Mesendoderm (in vitro differentiated cells): ENCODE results near the gene ATP8A2.

Experiments used
- DNase-seq: peaks from one replicate; pipeline ENCODE4 v3.0.0; 2013
- H2AK5ac ChIP-seq: 2 replicates; pipeline ENCODE4 v1.6.1; 2013; ENCODE audit warnings: low read length, inconsistent platforms
- H2BK120ac ChIP-seq: 2 replicates; pipeline ENCODE4 v1.6.1; 2013; ENCODE audit warnings: low read depth, mild to moderate bottlenecking, low read length, moderate library complexity, mixed read lengths
- H2BK15ac ChIP-seq: replicated peaks from 2 replicates; pipeline ENCODE4 v1.6.1; 2013; ENCODE audit warnings: low read depth, mild to moderate bottlenecking, moderate library complexity
- H2BK5ac ChIP-seq: 2 replicates; pipeline ENCODE4 v1.6.1; 2013; ENCODE audit warnings: low read length, inconsistent platforms
- H3K18ac ChIP-seq: 2 replicates; pipeline ENCODE4 v1.6.1; 2013; ENCODE audit warnings: mild to moderate bottlenecking, low read length, mixed read lengths
- H3K23ac ChIP-seq: one replicate; pipeline ENCODE4 v1.6.1; 2013; ENCODE audit warnings: low read length
- H3K27ac ChIP-seq: 2 replicates; pipeline ENCODE4 v1.5.1; 2013; ENCODE audit warnings: low read depth, mild to moderate bottlenecking, inconsistent platforms, low read length, moderate library complexity
- H3K27me3 ChIP-seq: 2 replicates; pipeline ENCODE4 v1.6.1; 2013; ENCODE audit warnings: low read length, control low read depth, mild to moderate bottlenecking, inconsistent platforms; ENCODE audit not compliant: insufficient read depth, poor library complexity
- H3K36me3 ChIP-seq: 2 replicates; pipeline ENCODE4 v1.6.1; 2013; ENCODE audit warnings: low read length, inconsistent platforms; ENCODE audit not compliant: control insufficient read depth, insufficient read depth
- H3K4ac ChIP-seq: one replicate; pipeline ENCODE4 v1.6.1; 2013; ENCODE audit warnings: low read depth, mild to moderate bottlenecking, low read length, moderate library complexity
- H3K4me1 ChIP-seq: 2 replicates; pipeline ENCODE4 v1.6.1; 2013; ENCODE audit warnings: low read depth, low read length, inconsistent platforms; ENCODE audit not compliant: control insufficient read depth
- H3K4me2 ChIP-seq: 2 replicates; pipeline ENCODE4 v1.6.1; 2013; ENCODE audit warnings: low read length
- H3K4me3 ChIP-seq: 2 replicates; pipeline ENCODE4 v1.5.1; 2013; ENCODE audit warnings: mild to moderate bottlenecking, low read length
- H3K56ac ChIP-seq: one replicate; pipeline ENCODE4 v1.6.1; 2013; ENCODE audit warnings: low read length
- H3K79me1 ChIP-seq: 2 replicates; pipeline ENCODE4 v1.6.1; 2013; ENCODE audit warnings: low read length, inconsistent platforms
- H3K79me2 ChIP-seq: 2 replicates; pipeline ENCODE4 v1.6.1; 2013; ENCODE audit warnings: mild to moderate bottlenecking, low read length; ENCODE audit not compliant: control insufficient read depth, insufficient read depth
- H3K9ac ChIP-seq: 2 replicates; pipeline ENCODE4 v1.6.1; 2013; ENCODE audit warnings: low read length, inconsistent platforms
- H4K5ac ChIP-seq: one replicate; pipeline ENCODE4 v1.6.1; 2013; ENCODE audit warnings: low read length
- H4K8ac ChIP-seq: one replicate; pipeline ENCODE4 v1.6.1; 2013; ENCODE audit warnings: low read depth, mild to moderate bottlenecking, control low read depth, low read length, moderate library complexity
- WGBS: extraction: QIAGEN DNeasy Blood & Tissue Kit; methylation state at CpG from one replicate; pipeline ENCODE4 v1.1.7; 2013; ENCODE audit warnings: low lambda C conversion rate, missing lambda C conversion rate; ENCODE audit not compliant: insufficient coverage; ENCODE audit errors: extremely low coverage; 5-methylcytosine and 5-hydroxymethylcytosine counted together

ATP8A2 gene

DNA sequence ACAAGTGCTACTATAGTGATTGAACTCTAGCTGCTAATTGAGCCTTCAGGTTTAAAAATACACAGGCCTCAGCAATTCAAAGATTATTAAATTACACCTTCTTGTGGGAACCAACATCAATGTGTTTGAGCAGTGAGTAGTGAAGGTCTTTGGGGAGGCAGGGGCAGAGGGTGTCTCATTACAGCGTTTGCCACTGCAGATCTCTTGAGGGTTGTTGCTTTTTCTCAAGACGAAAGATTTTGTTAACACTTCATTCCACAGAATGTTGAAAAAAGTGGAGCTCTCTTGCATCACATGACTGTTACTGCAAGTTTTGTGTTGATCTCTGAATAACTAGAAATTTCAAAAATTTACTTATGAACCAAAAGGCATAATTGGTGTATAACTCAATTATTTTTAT is 253.6 kb downstream of the ATP8A2 start:
- H3K18ac ChIP-seq = no peak overlapping the region
- H3K56ac ChIP-seq = no peak overlapping the region
- H3K27me3 ChIP-seq = no peaks in the 10 kb centered on the region
- no peak overlapping the region for H2BK15ac ChIP-seq
- H2BK5ac ChIP-seq = no peak overlapping the region
- H3K36me3 ChIP-seq = no peaks in the 10 kb centered on the region
- H3K9ac ChIP-seq = no peak overlapping the region
- no CpG with 5 or more reads among the region's 2 CpGs for WGBS
- H3K4me2 ChIP-seq = no peak overlapping the region
- H2BK120ac ChIP-seq = no peak overlapping the region
- no peaks in the 10 kb centered on the region for H3K79me2 ChIP-seq
- H3K4me1 ChIP-seq = no peaks in the 10 kb centered on the region
- H3K23ac ChIP-seq = no peak overlapping the region
- no peak overlapping the region for H4K5ac ChIP-seq
- H3K79me1 ChIP-seq = no peaks in the 10 kb centered on the region
- H4K8ac ChIP-seq = no peak overlapping the region
- H3K4me3 ChIP-seq = no peak overlapping the region
- no peak for DNase-seq
- H3K4ac ChIP-seq = no peak overlapping the region
- H2AK5ac ChIP-seq = no peak overlapping the region
- no peak overlapping the region for H3K27ac ChIP-seq

DNA sequence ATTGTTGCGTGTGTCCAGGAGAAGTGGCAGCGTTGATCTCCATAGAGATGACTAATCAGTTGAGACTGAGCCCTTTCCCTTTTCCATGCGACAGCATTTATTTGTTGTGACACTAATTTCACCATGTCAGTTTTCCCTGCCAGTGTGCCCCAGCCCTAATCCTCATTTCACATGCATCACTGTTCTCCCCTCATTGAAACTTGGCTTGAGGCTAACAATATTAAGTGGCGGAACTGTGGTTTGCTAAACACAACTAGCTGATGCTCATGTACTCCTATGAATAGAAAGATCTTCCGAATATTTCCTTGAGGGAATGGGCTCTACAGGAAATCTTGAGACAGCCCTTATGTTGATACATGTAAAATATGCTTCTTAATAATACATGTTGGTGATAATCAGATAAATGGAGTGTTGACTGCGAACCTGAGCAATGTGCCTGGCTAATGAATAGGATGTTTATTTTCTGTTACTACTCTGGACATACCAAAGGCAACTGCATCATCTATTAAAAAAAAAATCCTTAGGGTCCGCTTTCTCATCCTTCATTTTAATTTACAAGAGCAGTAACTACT is 258.6 kb downstream of the ATP8A2 start:
- no peak overlapping the region for H2AK5ac ChIP-seq

DNA sequence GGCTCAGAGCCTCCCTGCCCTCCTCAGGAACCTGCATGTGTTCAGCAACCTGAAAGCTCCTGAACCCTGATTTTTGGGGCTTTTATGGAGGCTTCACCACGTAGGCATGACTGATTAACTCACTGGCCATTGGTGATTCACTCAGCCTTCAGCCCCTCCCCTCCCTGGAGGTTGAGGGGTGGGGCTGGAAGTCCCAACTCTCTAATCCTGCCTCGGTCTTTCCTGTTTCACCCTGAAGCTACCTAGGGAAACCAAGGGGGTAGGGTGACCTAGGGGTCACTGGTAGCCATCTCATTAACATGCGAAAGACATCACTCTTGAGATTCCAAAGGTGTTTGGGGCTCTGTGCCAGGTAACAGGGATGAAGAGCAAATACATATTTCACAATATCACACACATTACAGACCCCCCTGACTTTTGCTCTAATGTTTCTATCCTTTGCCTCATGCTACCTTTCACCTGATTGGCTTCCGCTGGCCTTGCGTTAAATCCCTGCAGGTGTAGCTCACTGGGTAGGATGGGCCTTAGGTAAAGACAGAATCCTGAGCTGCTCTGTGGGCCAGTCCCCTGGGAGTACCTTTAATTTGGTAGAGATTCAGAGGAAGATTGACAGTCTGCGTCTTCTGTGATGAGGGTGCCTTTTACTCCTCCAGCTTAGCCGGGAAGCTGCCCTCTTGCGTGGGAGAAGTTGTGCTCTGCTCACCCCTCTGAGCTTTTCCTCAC is 260.6 kb downstream of the ATP8A2 start:
- Histone ChIP-seq H2BK15ac (no peak overlapping the region), H3K27ac (no peak overlapping the region), H3K79me2 (no peaks in the 10 kb centered on the region), H3K4me2 (no peak overlapping the region), H3K56ac (no peak overlapping the region), H2AK5ac (no peak overlapping the region), H3K23ac (no peak overlapping the region), H3K36me3 (no peaks in the 10 kb centered on the region), H3K4me3 (no peak overlapping the region), H4K5ac (no peak overlapping the region), H3K18ac (no peak overlapping the region), H4K8ac (no peak overlapping the region), H3K4ac (no peak overlapping the region), H3K4me1 (no peaks in the 10 kb centered on the region), H3K27me3 (no peaks in the 10 kb centered on the region), H2BK120ac (no peak overlapping the region), H3K79me1 (no peaks in the 10 kb centered on the region), H3K9ac (no peak overlapping the region), H2BK5ac (no peak overlapping the region)
- peak; percentile 33 for DNase-seq
- WGBS = no CpG with 5 or more reads among the region's 8 CpGs

More for the DNA sequence above, 258.6 kb downstream of the ATP8A2 start:
- Histone ChIP-seq H3K36me3 (no peaks in the 10 kb centered on the region), H3K18ac (no peak overlapping the region), H2BK5ac (no peak overlapping the region), H3K27ac (no peak overlapping the region), H3K4ac (no peak overlapping the region), H4K5ac (no peak overlapping the region), H3K27me3 (no peaks in the 10 kb centered on the region), H2BK15ac (no peak overlapping the region), H3K23ac (no peak overlapping the region), H3K56ac (no peak overlapping the region), H2BK120ac (no peak overlapping the region), H3K4me2 (no peak overlapping the region), H3K9ac (no peak overlapping the region), H4K8ac (no peak overlapping the region), H3K79me1 (no peaks in the 10 kb centered on the region), H3K4me3 (no peak overlapping the region), H3K79me2 (no peaks in the 10 kb centered on the region), H3K4me1 (no peaks in the 10 kb centered on the region)
- DNase-seq = no peak
- WGBS = no CpG with 5 or more reads among the region's 7 CpGs

DNA sequence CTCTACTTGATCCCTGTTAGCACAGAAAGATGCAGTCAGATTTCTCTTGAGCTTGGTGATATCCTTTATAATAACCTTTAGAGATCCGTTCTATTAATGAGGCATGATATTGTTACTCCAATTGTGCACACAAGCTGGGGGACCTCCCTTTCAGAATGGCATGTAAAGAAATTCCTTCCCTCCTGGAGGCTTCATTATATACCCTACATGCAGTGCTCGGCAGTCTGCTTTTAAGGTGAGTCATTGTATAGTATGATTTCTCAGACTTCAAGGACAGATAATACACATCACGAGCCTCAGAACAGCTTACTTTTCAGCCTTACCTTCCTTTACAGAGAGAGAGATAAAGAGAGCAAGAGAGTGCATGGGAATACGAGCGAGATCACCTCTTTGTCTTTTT is 261.3 kb downstream of the ATP8A2 start:
- Histone ChIP-seq H3K18ac (no peak overlapping the region), H3K27me3 (no peaks in the 10 kb centered on the region), H2AK5ac (no peak overlapping the region), H3K27ac (no peak overlapping the region), H3K56ac (no peak overlapping the region), H2BK5ac (no peak overlapping the region), H3K4ac (no peak overlapping the region), H2BK120ac (no peak overlapping the region), H3K79me2 (no peaks in the 10 kb centered on the region), H3K79me1 (no peaks in the 10 kb centered on the region), H3K23ac (no peak overlapping the region), H3K4me2 (no peak overlapping the region), H3K9ac (no peak overlapping the region), H4K5ac (no peak overlapping the region), H2BK15ac (no peak overlapping the region), H3K36me3 (no peaks in the 10 kb centered on the region), H4K8ac (no peak overlapping the region), H3K4me1 (no peaks in the 10 kb centered on the region), H3K4me3 (no peak overlapping the region)
- peak; percentile 62 for DNase-seq
- no CpG with 5 or more reads among the region's 5 CpGs for WGBS

DNA sequence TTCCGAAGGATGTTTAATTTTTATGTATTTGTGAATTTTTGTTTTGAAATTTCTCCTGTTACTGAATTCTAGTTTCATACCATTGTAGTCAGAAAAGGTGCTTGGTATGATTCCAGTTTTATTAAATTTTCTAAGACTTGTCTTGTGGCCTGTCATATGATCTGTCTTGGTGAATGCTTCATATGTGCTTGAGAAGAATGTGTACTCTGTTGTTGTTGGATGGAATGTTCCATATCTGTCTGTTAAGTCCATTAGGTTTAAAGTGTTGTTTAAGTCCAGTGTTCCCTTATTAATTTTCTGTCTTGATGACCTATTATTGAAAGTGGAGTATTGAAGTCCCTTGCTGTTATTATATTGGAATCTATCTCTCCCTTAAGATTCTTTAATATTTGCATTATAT is 273.9 kb downstream of the ATP8A2 start:
- no peak overlapping the region for H3K27ac ChIP-seq
- H4K8ac ChIP-seq = no peak overlapping the region
- H3K56ac ChIP-seq = no peak overlapping the region
- no peaks in the 10 kb centered on the region for H3K79me2 ChIP-seq
- no peak overlapping the region for H2AK5ac ChIP-seq
- no CpG with 5 or more reads among the region's 1 CpG for WGBS
- no peak overlapping the region for H2BK5ac ChIP-seq
- no peak overlapping the region for H3K4me2 ChIP-seq
- H2BK120ac ChIP-seq = no peak overlapping the region
- no peak overlapping the region for H3K9ac ChIP-seq
- H3K36me3 ChIP-seq = no peaks in the 10 kb centered on the region
- H4K5ac ChIP-seq = no peak overlapping the region
- H3K23ac ChIP-seq = no peak overlapping the region
- H3K4ac ChIP-seq = no peak overlapping the region
- no peaks in the 10 kb centered on the region for H3K79me1 ChIP-seq
- DNase-seq = no peak
- H3K4me1 ChIP-seq = no peaks in the 10 kb centered on the region
- H3K18ac ChIP-seq = no peak overlapping the region
- no peak overlapping the region for H3K4me3 ChIP-seq
- no peaks in the 10 kb centered on the region for H3K27me3 ChIP-seq
- H2BK15ac ChIP-seq = no peak overlapping the region
